Dedifferentiated amniotic fluid mesenchymal stem cell (primary cell): ENCODE measurements around the gene SSNA1.

Source experiments
- DNase-seq: peaks from one replicate; pipeline ENCODE4 v3.0.0-alpha.2; 2016; ENCODE audit errors: extremely low spot score

SSNA1 gene

DNA sequence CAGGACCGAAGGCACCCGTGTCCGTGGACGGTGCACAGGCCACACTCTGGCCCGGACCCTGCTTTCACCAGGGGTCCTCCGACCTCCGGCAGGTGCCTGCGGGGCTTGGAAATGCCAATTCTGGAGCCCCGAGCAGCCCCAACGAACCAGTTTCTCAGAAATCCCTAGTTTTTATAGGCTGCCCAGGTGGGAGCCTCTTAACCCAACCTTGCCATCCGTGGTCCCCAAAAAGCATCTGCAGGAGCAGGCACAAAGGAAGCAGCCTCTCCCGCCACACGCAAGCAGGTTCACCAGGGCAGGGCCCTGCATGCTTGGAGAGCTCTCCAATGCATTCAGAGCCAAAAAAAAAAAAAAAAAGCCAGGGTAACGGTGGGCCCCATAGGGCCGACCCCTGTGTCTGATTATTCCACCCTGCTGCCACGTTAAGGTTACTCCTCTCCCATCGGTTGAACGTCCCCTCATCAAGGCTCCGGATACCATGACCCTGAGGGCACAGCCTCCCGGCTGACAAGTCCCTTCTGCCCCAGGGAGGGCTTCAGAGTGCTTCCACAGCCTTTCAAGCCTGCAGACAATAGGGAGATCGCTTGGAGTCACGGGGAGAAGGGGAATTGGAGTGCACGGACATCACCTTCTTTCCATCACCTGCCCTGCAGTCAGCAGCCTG is 12.9 kb downstream of the SSNA1 start:
- DNase-seq = no peak

DNA sequence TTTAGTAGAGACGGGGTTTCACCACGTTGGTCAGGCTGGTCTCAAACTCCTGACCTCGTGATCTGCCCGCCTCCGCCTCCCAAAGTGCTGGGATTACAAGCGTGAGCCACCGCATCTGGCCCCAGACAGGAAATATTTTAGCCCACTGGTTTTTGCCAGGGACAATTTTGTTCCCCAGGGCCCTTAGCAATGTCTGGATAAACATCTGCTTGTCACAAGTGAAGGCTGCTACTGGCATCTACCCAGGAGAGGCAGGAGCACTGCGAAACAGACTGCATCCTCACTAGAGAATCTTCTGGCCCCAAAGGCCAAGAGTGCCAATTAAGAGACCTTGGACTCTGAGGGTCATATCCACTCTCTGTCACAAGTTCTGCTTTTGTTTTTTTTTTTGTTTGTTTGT is 14.5 kb downstream of the SSNA1 start:
- DNase-seq = no peak

DNA sequence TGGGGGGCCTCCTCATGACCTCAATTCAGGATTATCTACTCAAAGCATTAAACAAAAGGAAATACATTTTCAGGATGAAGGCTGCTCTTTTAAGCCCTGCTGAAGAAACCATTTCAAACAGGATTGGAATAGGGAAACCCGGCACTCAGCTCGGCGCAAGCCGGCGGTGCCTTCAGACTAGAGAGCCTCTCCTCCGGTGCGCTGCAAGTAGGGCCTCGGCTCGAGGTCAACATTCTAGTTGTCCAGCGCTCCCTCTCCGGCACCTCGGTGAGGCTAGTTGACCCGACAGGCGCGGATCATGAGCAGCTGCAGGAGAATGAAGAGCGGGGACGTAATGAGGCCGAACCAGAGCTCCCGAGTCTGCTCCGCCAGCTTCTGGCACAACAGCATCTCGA is 16.3 kb downstream of the SSNA1 start:
- no peak for DNase-seq

DNA sequence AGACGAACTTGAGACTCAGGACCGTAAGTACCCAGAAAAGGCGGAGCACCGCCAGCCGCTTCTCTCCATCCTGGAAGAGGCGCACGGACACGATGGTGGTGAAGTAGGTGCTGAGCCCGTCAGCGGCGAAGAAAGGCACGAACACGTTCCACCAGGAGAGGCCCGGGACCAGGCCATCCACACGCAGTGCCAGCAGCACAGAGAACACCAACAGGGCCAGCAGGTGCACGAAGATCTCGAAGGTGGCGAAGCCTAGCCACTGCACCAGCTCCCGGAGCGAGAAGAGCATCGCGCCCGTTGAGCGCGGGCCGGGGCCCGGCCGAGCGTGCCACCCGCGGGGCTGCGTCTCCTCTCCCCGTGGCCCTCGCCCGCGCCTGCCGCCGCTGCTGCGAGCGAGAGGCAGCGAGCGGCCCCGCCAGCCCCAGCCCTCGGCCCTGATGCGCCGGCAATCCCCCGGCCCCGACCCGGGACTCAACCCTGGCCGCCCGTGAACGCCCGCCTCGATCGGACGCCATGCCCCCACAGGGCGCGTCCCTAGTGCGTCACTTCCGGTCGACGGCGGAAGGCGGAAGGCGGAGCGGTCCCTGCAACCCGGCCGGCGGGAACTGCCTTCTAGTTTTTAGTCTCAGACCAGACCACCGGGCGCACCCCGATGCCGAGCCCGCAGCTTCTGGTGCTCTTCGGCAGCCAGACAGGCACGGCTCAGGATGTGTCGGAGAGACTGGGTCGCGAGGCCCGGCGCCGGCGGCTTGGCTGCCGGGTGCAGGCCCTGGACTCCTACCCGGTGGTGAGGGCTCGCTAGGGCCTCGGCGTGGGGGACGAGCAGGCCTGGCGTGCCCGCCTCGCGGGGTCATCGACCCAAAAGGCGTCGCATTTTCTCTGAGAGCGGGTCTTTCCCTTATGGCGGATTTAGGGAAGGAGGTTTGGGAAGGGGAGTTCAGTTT is 16.9 kb downstream of the SSNA1 start, which contains the start of the genes NDOR1 and TMEM203:
Gene NDOR1, plus strand, starts transcription at position 575 of the 944 bp plus-strand sequence. Its CDS starts 78 bp downstream, at position 653.
Gene TMEM203, minus strand, starts transcription at position 523 of the 944 bp plus-strand sequence. Its CDS starts 234 bp downstream, at position 289.
- DNase-seq = peak; percentile 86

DNA sequence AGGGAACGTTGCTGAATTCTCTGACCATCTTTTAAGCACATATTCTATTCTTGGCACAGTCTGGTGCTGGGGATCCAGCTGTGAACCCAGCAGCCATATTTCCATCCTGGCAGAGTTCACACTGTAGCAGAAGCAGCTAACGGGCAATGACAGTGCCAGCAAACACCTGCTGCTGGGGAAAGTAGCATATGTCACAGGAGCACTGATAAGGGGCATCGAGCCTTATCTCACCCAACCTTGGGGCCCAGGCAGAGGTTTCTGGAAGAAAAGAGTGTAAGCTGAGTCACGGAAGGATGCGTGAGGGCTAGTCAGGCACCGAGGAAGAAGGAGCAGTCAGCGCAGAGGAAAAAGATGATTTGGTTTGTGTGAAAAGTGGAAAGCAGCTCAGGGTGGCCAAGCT is 18.1 kb downstream of the SSNA1 start:
- no peak for DNase-seq

DNA sequence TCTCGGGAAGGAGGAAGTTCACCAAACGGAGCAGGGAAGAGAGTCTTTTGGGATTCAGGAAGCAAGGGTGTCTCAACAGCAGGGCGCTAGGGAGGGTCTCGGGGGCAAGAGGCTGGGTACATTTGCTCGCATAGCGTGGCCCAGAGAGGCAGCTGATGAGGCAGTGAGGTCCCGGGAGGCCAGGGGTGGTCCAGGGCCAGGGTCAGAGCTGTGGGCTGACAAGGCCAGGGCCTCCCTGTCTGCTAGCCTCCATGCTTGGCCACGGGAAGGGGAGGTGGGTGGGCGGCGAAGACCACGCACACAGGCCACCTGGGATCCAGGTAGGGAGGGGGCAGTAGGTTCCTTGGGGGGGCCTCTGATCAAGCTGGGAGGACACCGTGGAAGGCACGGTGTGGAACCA is 23.1 kb downstream of the SSNA1 start:
- no peak for DNase-seq

DNA sequence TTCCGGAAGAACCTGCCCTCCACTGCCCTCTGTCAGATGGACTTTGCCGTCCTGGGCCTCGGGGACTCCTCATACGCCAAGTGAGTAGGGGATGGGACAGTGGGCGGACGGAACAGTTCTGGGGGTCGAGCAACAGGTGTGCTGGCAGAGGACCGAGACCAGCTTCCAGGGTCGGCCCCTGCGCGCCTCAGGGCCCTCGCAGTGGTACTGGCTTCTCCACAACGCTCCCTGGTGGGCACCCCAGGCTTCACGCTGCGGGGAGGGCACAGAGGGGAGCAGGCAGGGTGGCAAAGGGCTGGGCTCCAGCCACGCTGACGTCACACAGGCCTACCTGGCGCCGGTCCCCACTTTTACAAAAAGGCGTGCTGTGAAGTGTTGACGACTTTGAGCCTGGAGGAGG is 24.0 kb downstream of the SSNA1 start:
- no peak for DNase-seq

DNA sequence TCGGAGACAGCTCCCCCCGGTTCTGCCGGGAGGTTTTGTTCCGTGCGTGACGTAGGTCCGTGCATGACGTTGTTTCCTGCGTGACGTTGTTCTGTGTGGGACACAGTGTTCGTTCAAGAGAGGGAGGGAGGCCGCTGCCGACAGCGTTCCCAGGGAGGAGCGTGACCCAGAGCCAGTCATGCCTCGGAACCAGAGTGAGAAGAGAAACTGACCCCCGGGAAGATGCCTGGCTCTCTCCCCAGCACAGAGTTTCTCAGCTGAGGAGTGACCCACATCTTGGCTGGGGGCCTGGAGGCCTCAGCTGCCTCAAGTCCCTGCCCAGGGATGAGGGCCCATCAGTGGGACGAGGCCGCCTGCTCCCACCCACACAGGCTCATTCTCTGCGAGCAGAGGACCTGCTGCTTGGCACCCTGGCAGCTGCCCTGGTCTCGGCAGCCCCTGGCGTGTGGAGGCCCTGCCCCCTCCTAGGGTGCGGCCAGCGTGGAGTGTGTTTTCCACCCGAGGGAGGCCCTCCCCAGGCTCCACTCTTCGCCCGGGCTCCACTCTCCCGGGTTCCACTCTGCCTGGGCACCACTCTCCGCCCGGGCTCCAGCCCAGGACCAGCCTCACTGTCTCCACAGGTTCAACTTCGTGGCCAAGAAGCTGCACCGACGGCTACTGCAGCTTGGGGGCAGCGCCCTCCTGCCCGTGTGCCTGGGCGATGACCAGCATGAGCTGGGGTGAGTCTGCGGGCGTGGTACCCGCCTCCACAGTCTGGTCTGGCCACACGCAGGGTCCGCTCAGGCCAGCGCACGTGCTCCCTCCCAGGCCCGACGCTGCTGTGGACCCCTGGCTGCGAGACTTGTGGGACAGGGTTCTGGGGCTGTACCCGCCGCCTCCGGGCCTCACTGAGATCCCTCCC is 24.9 kb downstream of the SSNA1 start:
- no peak for DNase-seq

DNA sequence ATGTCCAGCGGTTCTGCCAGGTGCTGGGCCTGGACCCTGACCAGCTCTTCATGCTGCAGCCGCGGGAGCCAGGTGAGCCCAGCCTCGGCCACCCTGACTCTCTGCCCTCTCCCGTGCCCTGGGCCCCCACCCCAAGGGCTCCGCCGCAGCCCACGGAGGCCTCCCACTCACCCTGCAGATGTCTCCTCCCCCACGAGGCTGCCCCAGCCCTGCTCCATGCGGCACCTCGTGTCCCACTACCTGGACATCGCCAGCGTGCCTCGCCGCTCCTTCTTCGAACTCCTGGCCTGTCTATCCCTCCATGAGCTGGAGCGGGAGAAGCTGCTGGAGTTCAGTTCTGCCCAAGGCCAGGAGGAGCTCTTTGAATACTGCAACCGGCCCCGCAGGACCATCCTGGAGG is 26.1 kb downstream of the SSNA1 start:
- no peak for DNase-seq

DNA sequence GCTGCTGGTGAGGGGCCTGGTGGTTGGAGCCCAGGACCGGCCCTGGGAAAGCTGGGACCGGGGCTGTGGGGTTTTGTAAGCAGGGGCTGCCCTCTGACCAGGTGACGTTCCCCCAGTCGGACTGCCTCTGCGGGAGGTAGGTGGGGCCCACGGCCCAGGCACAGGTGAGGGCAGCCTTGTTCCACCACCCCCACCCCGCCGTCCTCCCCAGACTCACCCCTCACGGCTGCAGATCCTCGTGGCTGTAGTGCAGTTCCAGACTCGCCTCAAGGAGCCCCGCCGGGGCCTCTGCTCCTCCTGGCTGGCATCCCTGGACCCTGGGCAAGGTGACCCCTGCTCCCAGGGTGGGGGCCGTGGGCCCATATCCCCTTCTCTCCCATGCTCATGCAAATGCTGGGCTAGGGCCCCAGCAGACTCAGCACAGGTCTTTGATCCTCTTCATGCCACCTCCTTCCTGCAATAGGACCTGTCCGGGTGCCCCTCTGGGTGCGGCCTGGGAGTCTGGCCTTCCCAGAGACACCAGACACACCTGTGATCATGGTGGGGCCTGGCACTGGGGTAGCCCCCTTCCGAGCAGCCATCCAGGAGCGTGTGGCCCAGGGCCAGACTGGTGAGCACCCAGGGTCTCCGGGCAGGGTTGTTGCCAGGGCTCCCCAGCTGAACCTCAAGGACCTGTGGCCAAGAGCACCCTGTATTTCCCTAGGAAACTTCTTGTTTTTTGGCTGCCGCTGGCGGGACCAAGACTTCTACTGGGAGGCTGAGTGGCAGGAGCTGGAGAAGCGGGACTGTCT is 26.9 kb downstream of the SSNA1 start:
- no peak for DNase-seq

DNA sequence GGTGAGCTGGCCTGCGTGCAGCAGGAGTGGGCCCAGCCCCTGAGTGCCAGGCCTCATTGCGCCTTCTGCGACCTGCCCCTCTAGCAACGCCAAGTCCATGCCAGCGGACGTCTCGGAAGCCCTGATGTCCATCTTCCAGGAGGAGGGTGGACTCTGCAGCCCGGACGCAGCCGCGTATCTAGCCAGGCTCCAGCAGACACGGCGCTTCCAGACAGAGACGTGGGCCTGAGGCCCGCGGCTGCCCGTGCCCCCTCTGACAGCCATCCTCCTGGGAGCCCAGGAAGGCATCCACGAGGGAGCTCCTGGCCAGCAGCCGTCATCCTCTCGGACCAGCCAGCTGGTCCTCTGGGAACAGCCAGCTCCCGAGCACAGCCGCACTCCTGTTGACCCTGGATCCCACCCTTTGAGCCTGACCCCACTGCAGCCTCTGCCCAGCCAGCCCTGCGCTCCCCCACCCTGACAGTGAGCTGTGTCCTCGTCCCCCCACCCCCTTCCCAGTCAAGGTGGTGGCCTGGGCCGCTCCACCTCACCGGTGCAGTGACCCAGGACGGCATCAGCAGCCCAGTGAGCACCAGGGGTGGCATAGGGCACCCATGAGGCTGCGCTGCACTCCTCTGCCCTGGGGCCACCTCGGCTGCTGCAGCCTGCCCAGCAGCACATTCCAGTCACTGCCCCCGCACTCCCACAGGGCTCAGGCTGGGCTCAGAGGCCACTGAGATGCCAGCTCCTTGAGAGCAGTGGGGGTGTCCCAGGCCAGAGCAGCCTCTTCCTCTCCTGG is 27.9 kb downstream of the SSNA1 start:
- DNase-seq = no peak

DNA sequence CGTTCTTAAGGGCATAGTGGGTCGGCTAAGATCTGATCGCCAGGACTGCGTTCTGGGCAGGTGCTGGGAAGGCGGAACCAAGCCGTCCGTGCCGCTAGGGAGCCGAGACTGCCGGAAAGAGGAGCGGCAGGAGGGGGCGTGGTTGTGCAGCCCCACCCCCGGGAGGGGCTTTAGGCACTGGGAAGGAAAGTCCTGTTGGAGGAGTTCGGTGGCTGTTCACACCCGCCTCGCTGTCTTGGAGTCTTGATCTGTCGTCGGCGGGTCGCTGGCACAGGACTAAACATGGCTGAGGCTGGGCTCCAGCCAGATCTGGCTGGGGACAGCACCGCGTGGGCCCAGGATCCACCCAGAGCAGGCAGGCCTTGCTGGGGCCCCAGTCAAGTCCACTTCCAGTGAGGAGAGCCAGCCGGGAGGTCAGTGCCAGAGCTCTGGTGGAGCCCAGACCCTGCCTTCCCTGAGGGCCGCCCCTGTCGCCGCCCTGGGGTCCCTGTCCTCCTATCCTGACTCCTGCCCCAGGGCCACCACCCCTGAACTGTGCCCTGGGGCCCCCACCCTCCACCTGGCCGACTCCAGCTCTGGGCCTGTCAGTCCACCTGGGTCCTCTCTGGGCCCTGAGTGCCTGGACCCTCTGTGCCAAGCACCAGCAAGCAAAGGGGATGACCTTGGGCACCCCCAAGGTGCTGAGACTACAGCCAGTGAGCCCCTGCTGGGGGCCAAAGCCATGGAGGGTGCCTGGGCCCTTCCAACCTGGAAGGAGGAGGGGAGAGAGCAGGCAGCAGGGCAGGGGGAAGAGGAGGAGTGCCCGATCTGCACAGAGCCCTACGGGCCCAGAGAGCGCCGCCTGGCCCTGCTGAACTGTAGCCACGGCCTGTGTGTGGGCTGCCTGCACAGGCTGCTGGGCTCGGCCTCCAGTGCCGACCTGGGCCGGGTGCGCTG is 29.1 kb downstream of the SSNA1 start:
- no peak for DNase-seq

DNA sequence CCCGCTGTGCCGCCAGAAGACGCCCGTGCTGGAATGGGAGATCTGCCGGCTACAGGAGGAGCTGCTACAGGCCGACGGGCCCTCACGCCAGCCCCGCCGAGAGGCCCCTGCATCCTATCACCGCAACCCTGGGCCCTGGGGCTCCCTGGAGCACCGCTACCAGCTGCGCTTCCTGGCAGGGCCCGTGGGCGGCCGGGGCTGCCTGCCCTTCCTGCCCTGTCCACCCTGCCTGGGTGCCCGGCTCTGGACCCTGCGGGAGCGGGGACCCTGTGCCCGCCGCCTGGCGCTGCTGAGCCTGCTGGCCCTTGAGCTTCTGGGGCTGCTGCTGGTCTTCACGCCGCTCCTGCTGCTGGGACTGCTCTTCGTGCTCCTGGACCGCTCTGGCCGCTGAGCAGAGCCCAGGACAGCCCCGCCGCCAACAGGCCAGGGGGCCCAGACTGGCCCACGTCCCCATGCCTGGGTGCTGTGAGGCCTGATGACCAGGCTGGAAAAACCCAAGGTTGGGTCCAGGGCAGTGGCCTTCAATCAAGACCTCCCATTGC is 29.8 kb downstream of the SSNA1 start:
- DNase-seq = no peak

DNA sequence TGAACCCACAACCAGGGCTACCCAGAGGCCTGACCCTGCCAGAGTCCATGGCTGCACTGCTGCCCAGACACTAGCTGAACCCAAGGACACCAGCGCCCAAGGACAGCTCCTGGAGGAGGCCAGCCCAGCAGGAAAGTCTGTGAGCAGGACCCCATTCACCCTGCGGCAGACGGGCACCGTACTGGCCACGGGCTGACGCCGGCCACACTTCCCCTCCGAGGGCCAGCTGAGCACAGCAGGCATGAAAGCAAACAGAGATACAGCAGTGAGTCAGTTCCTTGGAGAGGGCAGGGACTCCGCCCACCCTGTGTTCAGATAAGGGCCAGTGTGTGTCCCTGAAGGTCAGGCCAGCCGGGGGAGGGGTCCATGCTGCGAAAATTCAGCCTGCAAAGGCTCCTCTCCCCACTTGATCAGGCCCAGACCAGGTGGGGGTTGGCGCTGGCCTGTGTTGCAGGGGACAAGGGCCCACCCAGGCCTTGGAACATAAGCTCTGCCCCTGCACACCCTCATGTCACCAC is 30.3 kb downstream of the SSNA1 start:
- no peak for DNase-seq

DNA sequence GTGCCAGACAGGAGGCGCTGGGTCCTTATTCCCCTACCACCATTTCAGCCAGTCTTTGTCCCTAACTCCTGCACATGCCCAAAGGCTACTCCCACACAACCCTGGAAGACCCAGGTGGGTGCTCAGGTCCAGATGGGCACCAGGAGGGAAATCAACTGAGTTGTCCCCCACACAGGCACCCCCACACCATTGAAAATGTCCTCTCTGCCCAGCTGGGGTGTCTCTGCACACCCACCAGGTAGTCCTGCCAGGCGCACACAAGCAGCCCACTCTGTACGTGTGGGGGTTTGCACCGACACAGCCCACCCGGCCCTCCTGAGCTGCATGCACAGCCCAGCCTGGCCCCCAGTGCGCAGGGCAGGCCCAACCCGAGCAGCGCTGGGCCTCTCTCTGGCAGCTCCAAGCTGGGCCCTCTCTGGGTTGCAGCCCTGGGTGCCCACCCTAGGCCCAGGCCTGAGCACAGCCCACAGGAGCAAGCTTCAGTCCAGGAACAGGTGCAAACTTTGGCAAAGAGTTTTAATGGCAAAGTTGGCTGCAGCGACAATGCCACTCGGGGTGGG is 31.4 kb downstream of the SSNA1 start:
- DNase-seq = no peak

DNA sequence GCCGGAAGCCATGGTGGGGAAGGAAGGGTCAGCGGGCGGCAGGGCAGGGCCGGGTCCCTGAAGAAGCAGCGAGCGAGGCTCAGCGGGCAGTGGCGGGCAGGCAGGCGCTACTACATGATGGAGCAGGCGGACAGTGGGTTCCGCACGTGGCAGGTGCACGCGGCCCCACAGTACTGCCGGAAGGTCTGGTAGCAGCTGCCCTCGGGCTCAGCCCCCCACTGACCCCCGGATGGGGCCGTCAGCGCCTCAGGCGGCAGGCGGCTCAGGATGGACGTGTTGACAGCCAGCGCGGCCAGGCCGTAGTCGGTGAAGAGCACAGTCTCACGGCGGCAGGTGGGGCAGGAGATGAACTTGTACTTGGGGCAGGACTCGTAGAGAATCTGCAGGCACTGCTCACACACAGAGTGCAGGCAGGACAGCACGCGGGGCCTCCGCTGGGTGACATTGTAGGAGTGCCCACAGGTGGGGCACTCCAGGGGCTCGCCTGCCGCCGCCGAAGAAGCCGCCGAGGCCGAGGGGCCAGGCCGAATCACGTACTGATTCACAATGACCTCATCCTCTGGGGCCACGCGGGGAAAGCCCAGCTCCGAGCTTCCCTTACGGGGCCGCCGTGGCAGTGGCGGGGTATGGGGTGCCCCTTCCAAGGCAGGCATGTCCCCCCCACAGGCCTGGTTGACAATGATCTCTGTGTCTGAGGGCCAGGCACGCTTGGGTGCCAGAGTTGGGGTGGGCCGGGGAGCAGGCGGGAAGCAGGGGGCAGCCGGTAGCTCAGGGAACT is 32.0 kb downstream of the SSNA1 start:
- DNase-seq = no peak

DNA sequence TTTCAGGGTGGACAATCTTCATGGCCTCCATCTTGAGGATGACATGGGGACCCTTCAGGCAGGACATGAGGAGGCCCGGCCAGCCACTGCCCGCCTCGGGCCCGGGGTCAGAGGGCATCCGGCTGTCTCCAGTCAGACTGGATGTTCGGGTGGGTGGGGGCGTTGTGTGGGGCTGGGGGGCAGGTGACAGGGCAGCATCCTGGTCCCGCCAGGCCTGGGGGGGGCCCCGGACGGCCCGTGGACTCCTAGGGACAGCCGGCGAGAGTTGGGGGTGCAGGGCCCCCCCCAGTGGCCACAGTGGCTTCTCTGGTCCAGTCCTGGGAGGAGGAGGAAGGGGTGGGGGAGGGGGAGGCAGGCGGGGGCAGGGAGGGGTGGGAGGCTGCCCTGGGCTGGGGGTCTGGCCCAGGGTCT is 32.6 kb downstream of the SSNA1 start:
- no peak for DNase-seq
